Astrocyte (in vitro differentiated cells and primary cell): Measurements from ENCODE around the gene SH3RF2.

Source experiments
- CTCF ChIP-seq: IDR thresholded peaks from 2 replicates; pipeline ENCODE4 v1.5.1; 2011; ENCODE audit warnings: low read depth, mild to moderate bottlenecking, inconsistent platforms, low read length, moderate library complexity; ENCODE audit not compliant: insufficient read depth
- EZH2 ChIP-seq: IDR thresholded peaks from 2 replicates; pipeline ENCODE4 v1.6.1; 2012; ENCODE audit warnings: mild to moderate bottlenecking, low read length, inconsistent platforms; ENCODE audit not compliant: insufficient read depth

GRCh38 chr5:145941096-145941447 is 4.7 kb downstream of the SH3RF2 start:
- no peak for TF ChIP-seq CTCF
- TF ChIP-seq EZH2: no peak
